GM12891 (cell line): ENCODE data around the gene SMIM36.
A peak's percentile ranks its signal among the peaks of the same experiment; 100 is the strongest.
"Not testable (repeated sequence)": the region's sequence is repeated elsewhere in the genome, so short reads cannot be mapped to it uniquely, and the experiment has no call there.

Experiments
- DNase-seq: peaks from one replicate; pipeline ENCODE4 v3.0.0; 2011; ENCODE audit warnings: low spot score; ENCODE audit not compliant: insufficient read length
- FAIRE-seq: peaks from 2 replicates; lab custom pipeline; 2011; peaks lifted over from hg19 to GRCh38; lab: Jason Lieb, UNC
- PAX5 ChIP-seq: IDR thresholded peaks from 2 replicates; pipeline ENCODE4 v1.6.1; 2011; ENCODE audit warnings: low read length, moderate library complexity, mild to moderate bottlenecking; ENCODE audit not compliant: insufficient read depth, severe bottlenecking
- POLR2A ChIP-seq: IDR thresholded peaks from 2 replicates; pipeline ENCODE4 v1.6.1; 2011; ENCODE audit warnings: low read depth, low read length, control low read depth
- POLR2AphosphoS5 ChIP-seq: IDR thresholded peaks from 2 replicates; pipeline ENCODE4 v1.6.1; 2011; ENCODE audit warnings: low read depth, low read length, control low read depth
- POU2F2 ChIP-seq: IDR thresholded peaks from 2 replicates; pipeline ENCODE4 v1.6.1; 2011; ENCODE audit warnings: low read depth, mild to moderate bottlenecking, control low read depth, low read length, moderate library complexity
- SPI1 ChIP-seq: IDR thresholded peaks from 2 replicates; pipeline ENCODE4 v1.6.1; 2011; ENCODE audit warnings: low read depth, low read length, control low read depth
- TAF1 ChIP-seq: IDR thresholded peaks from 2 replicates; pipeline ENCODE4 v1.6.1; 2011; ENCODE audit warnings: low read depth, low read length, control low read depth

Gene SMIM36

DNA sequence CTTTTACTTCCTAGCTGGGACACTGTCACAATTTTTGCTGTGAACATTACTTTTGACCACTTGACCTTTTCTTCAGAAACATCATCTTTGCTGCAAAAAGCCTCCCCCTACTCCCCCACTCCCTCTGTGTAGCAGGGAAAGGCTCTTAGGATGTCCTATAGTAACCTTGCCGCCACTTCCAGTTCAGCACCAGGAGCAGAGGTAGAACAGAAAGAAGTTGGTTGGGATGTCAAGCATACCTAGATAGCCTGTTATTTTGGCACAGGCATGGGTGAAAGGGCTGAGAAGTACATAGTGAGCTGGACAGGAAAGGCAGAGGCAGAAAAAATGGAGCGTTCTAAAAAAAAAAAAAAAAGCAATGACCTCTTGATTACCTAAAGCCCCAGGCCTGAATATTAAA, 31.3 kb downstream of the SMIM36 start:
- no peak for FAIRE-seq
- TF ChIP-seq TAF1: no peak
- DNase-seq: no peak

DNA sequence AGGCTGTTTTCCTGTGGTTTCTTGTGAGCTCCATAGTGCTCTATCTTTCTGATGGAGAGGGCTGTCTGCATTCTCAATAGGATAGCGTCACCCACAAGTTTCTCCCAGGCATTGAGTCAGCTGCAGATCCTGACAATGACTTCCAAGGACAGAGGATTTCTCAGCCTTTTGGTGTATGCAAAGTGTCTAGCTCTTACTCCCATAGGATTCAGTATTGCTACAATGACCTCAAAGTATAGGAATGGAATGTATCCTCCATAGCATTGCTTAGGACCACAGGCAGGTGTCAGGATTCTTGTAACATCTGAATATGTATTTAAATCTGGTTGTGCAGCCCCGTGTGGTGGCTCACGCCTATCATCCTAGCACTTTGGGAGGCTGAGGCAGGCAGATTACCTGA, 32.3 kb downstream of the SMIM36 start:
- no peak for DNase-seq
- FAIRE-seq: no peak
- TF ChIP-seq PAX5 (no peak), TAF1 (no peak)

DNA sequence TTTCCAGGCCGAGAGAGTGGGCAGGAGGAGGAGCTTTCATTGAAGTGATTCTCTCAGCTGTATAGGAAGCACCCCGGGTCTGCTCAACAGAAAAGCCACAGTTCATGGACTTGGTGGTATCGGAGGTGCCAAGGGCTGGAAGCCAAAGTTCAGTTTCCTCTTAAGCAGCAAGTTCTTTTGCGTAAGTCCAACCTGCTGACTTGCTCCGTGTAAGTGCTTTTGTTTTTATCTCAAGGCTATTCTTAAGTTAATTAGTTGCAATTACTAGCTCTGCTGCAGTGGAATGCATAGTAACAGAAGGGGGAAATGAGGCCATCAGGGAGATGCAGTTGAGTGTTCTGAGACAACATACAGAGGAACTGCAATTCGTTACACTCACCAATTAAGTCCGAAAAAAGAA, 44.6 kb downstream of the SMIM36 start:
- FAIRE-seq: no peak
- DNase-seq: no peak
- peak; percentile 29 for TF ChIP-seq SPI1
- no peak for TF ChIP-seq PAX5

DNA sequence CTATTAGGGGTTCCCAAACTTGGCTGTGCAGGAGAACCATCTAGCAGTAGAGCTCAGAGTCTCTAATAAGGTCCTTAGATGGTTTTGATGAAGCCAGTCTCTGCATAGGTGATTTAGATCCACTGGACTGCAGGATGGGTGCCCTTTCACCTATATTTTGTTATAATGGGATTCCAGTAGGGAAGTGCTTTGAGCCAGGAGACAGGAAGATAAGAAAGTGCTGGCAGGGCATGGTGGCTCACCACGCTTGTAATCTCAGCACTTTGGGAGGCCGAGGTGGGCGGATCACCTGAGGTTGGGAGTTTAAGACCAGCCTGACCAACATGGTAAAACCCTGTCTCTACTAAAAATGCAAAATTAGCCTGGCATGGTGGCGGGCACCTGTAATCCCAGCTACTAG, 45.5 kb downstream of the SMIM36 start:
- FAIRE-seq: not testable (repeated sequence)

DNA sequence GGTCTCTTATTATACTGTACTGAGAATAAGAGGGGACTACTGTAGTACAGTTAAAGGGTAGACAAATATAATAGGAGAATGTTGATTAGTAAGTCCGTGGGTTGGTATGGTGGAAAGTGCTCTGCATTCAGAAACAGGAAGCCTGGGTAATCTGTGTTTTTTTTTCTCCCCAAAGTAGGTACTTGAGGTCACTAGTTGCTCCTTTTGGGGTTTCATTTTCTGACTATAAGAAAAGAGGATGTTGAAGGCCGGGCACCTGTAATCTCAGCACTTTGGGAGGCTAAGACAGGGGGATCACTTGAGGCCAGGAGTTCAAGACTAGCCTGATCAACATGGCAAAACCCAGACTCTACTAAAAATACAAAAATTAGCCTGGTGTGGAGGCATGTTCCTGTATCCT, 47.7 kb downstream of the SMIM36 start:
- DNase-seq (no peak), FAIRE-seq (no peak)
- no peak for TF ChIP-seq POU2F2
- peak; percentile 73 for TF ChIP-seq SPI1

More for the DNA sequence above, 45.5 kb downstream of the SMIM36 start:
- not testable (repeated sequence) for DNase-seq

DNA sequence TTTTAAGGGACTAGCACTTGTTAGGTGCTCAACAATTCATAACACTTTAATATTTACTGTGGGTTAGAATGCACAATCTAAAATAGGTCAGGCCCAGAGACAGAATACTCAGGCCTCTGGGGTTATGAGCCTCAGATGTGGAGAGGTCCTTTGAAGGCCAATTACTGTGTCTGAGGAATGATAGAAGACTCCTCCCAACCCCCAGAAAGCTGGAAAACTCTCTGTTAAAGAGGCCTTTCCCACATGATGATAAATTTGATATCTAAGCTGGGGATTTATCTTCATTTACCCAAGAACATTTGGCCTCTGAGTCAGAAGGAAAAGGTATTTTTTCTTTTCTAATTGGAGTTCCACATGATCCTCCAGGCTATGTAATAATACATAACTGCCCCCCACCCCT, 48.5 kb downstream of the SMIM36 start:
- no peak for DNase-seq
- no peak for FAIRE-seq
- TF ChIP-seq POU2F2 (no peak), POLR2A (no peak), POLR2AphosphoS5 (no peak), SPI1 (no peak), PAX5 (no peak), TAF1 (no peak)

DNA sequence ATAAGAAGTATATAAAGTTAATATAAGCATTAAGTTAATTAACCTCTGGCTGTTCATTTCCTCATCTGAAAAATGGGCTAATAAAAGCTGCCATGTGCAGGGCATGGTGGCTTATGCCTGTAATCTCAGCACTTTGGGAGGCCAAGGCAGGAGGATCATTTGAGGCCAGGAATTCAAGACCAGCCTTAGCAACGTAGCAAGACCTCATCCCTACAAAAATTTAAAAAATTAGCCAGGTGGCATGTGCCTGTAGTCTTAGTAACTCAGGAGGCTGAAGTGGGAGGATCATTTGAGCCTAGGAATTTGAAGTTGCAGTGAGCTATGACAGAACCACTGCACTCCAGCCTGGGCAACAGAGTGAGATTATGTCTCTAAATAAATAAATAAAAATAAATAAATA, 49.0 kb downstream of the SMIM36 start:
- no peak for TF ChIP-seq TAF1
- no peak for TF ChIP-seq SPI1
- TF ChIP-seq PAX5: no peak
- no peak for TF ChIP-seq POLR2A
- TF ChIP-seq POU2F2: no peak
- no peak for TF ChIP-seq POLR2AphosphoS5
- FAIRE-seq: no peak

DNA sequence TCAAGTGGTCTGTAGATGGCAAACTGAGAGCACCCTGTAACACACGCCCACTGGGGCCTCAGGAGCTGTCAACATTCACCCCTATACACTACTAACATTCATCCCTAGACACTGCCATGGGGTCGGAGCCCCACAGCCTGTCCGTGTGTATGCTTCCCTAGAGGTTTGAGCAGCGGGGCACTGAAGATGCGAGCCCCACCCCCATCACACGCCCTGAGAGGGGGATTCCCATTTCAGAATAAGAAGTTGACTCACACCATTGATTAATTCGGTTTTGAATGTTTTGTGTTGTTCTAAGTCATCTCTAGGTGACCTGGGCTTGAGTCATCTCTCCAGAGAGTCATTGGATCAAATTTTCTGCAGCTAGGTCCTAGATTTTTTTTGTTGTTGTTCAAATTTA, 52.3 kb downstream of the SMIM36 start:
- FAIRE-seq (no peak), DNase-seq (no peak)

More for the DNA sequence above, 49.0 kb downstream of the SMIM36 start:
- no peak for DNase-seq

DNA sequence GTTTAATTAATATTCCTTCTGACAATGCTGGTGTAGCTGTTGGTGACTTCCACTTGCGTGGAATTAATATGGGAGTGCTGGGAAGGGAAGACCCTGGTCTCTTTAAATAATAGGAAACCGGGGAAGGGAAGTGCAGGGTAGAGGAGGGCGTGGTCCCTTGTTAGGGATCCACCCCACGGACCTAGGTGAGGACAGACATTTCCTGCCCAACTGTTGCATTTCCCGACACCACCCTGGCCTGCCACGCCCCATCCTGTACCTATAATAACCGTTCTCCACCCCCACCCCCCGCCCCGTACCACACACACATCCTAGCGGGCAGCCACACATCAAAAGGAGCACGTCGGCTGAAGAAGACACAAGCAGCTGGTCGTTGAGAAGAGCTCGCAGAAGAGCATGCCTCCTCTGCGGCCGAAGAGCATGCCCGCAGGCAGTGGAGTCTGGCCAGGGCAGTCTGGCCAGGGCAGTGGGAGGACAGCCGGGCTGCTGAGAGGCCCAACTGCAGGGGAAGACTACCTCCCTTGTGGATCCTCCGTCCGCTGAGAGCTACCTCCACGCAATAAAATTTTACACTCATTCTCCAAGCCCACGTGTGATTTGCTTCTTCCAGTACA, 52.9 kb downstream of the SMIM36 start:
- FAIRE-seq (no peak), DNase-seq (no peak)
- TF ChIP-seq SPI1 (no peak), TAF1 (no peak), POU2F2 (no peak), POLR2A (no peak), PAX5 (no peak), POLR2AphosphoS5 (no peak)

More for the DNA sequence above, 52.3 kb downstream of the SMIM36 start:
- no peak for TF ChIP-seq POLR2A
- peak; percentile 57; the same call in 1 of the 2 replicates for TF ChIP-seq POU2F2

DNA sequence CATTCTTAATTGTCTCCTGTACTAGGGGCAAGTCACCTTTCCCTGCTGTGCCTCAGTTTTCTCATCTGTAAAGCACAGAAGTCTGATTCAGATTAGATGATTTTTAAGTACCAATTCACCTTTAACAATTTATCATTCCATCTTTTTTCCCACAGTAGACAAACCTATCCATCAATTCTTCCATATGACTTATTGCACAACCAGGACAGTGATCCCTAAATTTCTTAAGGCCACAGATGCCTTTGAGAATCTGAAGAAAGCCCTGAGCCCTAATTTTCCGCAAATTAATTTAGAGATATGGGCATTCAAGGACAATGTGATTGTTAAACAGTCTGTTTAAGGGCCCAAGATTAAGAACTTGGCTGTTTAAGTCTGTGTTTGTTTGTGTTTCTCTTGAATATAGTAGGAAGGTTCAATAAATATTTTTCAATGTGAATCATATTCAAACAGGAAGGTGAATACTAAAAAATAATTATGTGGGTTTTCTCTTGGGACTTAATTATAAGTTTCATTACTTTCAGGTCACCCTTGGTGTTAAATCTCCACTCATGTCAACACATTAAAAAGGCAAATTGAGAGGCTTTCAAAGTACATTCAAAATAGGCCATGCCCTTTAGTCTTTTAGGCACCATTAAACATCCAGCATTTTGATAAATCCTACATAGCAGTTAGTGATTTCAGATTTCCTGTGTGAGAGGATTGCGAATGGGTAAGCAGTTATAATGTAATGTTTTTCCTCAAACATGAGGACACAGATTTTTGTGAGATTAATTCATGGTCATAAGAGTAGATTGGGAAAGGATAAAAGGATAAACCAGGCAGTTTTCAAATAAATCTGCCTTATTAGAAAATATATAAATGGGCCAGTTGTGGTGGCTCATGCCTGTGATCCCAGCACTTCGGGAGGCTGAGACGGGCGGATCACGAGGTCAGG, 54.7 kb downstream of the SMIM36 start:
- FAIRE-seq (no peak), DNase-seq (no peak)
- TF ChIP-seq SPI1: no peak
- no peak for TF ChIP-seq POU2F2
- TF ChIP-seq POLR2AphosphoS5: no peak
- no peak for TF ChIP-seq POLR2A
- no peak for TF ChIP-seq TAF1
- no peak for TF ChIP-seq PAX5

DNA sequence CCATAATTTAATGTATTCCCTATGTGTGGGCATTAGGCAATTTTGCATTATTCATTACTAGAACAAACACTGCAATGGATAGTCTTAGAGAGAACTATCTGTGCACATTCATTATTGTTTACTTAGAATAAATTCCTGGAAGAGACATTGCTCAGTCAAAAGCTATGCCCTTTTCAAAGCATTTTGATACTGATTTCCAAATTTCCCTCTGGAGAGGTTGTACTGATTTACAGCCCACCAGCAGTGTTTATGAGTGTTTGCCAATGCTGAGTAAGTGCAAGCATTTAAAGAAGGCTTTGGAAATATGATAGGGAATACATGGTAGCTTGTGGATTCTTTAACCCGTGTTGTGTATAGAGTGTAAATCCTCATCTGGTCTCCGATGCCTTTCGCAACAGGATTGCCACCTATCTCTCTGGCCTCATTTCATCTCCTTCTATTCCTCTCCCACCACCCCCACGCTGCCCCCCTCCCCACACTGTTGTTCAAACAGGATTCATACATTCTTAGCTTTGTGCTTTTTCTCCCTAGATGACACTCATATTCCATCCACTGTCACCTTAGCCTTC, 56.3 kb downstream of the SMIM36 start:
- FAIRE-seq (no peak), DNase-seq (no peak)

More for the DNA sequence above, 56.3 kb downstream of the SMIM36 start:
- TF ChIP-seq TAF1 (no peak), POU2F2 (no peak), POLR2AphosphoS5 (no peak), POLR2A (no peak), SPI1 (no peak), PAX5 (no peak)
